ENCODE results near the gene IGF1R. TPM values are rescaled to one million over a fixed set of nuclear protein-coding genes. Genes with fewer than 3 reads are reported as not detected.

IGF1R gene
- total and polyA plus RNA-seq, 2 of the 13 experiments (the other 11 are each of a cell fraction or from before 2014, with no cell fraction given): 15.9 to 18.4 TPM

- H3K9me3 ChIP-seq (ENCODE audit: low read length): no peaks in the 10 kb centered on the region
- WGBS (ENCODE audit: low lambda C conversion rate): 98% methylated on average over 15 of the region's 16 CpGs
- H3K36me3 ChIP-seq (replicated peaks in 1 of 2; ENCODE audit: control insufficient read depth in 1 of 2, insufficient read depth in 2 of 2, low read length in 2 of 2): peaks cover 31 to 67% of the 10 kb centered on the region in 2 experiments
- ChIA-PET POLR2A (no interaction called here), CTCF (ENCODE audit: low intra/inter-chr PET ratio, low total read pairs) (no interaction called here)
- intact Hi-C loops (cut with micrococcal nuclease; ENCODE audit: unreplicated experiment): no loop called here
- H3K27me3 ChIP-seq (ENCODE audit: control insufficient read depth in 1 of 2, insufficient read depth in 2 of 2, low read length in 2 of 2): no peaks in the 10 kb centered on the region
- no peaks in the 10 kb centered on the region for H3K79me2 ChIP-seq (ENCODE audit: insufficient read depth, low read length)
- FAIRE-seq: no peak
- ATAC-seq: no peak
- no peak overlapping the region for H3K4me3 ChIP-seq (replicated peaks in 1 of 3; ENCODE audit: insufficient read depth in 1 of 3, low read depth in 2 of 3, low read length in 3 of 3)
- peaks cover 19% of the 10 kb centered on the region for H3K4me1 ChIP-seq (ENCODE audit: insufficient read depth, low read length)
- no peak for TF ChIP-seq ZNF75D (CRISPR knock-in tag; IDR thresholded peaks at IDR 0.05; ENCODE audit: borderline replicate concordance)
- H3K27ac ChIP-seq (ENCODE audit: extremely low read length, insufficient read depth, low read length): no peak overlapping the region
- in situ Hi-C loops (cut with HindIII; ENCODE audit: extremely low pct_ligation_motif_present, low pct_unique_long_range_greater_than_20kb): no loop called here
- no peak overlapping the region for H3K4me2 ChIP-seq (ENCODE audit: low read depth, low read length)
- H2AFZ ChIP-seq (ENCODE audit: low read length): no peak overlapping the region
- no peaks in the 10 kb centered on the region for H4K20me1 ChIP-seq (ENCODE audit: insufficient read depth, low read length)
- BruUV-seq (replicated peaks): no TSS peak
- no peak for DNase-seq (ENCODE audit: low spot score)
- H3K9ac ChIP-seq (ENCODE audit: insufficient read depth, low read depth, low read length): no peak overlapping the region
These were observed 305.6 kb downstream of the IGF1R start for GRCh38 chr15:98953968-98954367.

DNA sequence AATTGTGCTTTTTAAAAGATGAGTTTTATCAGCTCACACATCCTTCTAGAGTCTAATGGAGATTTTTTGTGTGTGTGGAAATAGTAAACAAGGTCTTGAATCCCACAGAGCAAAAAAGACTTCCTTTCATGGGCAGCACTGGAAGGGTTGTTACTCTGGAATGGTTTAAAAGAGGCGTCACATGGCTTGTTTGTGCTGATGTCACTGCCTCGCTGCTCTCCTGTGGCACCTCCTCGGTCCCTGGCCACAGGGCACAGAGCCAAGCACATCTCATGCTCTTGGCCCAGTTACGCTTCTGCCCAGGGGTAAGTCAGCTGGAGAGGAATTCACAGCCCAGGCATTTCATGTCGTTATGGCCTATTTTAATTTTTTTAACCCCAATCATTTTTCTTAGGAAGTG, 306.1 kb downstream of the IGF1R start:
- no peak for DNase-seq (ENCODE audit: low spot score)
- Histone ChIP-seq H3K4me3 (replicated peaks in 1 of 3; ENCODE audit: insufficient read depth in 1 of 3, low read depth in 2 of 3, low read length in 3 of 3) (no peak overlapping the region), H3K9ac (ENCODE audit: insufficient read depth, low read depth, low read length) (no peak overlapping the region), H4K20me1 (ENCODE audit: insufficient read depth, low read length) (no peaks in the 10 kb centered on the region), H3K79me2 (ENCODE audit: insufficient read depth, low read length) (no peaks in the 10 kb centered on the region), H3K9me3 (ENCODE audit: low read length) (no peaks in the 10 kb centered on the region), H3K4me2 (ENCODE audit: low read depth, low read length) (no peak overlapping the region), H3K36me3 (replicated peaks in 1 of 2; ENCODE audit: control insufficient read depth in 1 of 2, insufficient read depth in 2 of 2, low read length in 2 of 2) (peaks cover 33 to 67% of the 10 kb centered on the region in 2 experiments), H3K27ac (ENCODE audit: extremely low read length, insufficient read depth, low read length) (no peak overlapping the region), H3K4me1 (ENCODE audit: insufficient read depth, low read length) (peaks cover 19% of the 10 kb centered on the region), H2AFZ (ENCODE audit: low read length) (no peak overlapping the region), H3K27me3 (ENCODE audit: control insufficient read depth in 1 of 2, insufficient read depth in 2 of 2, low read length in 2 of 2) (no peaks in the 10 kb centered on the region)
- FAIRE-seq: no peak
- intact Hi-C loops (cut with micrococcal nuclease; ENCODE audit: unreplicated experiment): no loop called here
- in situ Hi-C loops (cut with HindIII; ENCODE audit: extremely low pct_ligation_motif_present, low pct_unique_long_range_greater_than_20kb): no loop called here
- ATAC-seq: no peak
- CTCF ChIA-PET (ENCODE audit: low intra/inter-chr PET ratio, low total read pairs): no interaction called here
- POLR2A ChIA-PET: no interaction called here
- no TSS peak for BruUV-seq (replicated peaks)
- WGBS (ENCODE audit: low lambda C conversion rate): 100% methylated on average over 5 of the region's 5 CpGs
- no peak for TF ChIP-seq KDM1A (CRISPR knock-in tag; IDR thresholded peaks at IDR 0.05)
- no peak for TF ChIP-seq ARHGAP35 (CRISPR knock-in tag; IDR thresholded peaks at IDR 0.05; ENCODE audit: borderline replicate concordance)
- no peak for TF ChIP-seq PAF1 (CRISPR knock-in tag; IDR thresholded peaks at IDR 0.05)
- TF ChIP-seq ZMYM3 (CRISPR knock-in tag; IDR thresholded peaks at IDR 0.05): no peak
- TF ChIP-seq HIC2 (CRISPR knock-in tag; IDR thresholded peaks at IDR 0.05; ENCODE audit: low read depth): no peak
- TF ChIP-seq ZNF317 (CRISPR knock-in tag; IDR thresholded peaks at IDR 0.05): no peak
- TF ChIP-seq, protein P1, sequence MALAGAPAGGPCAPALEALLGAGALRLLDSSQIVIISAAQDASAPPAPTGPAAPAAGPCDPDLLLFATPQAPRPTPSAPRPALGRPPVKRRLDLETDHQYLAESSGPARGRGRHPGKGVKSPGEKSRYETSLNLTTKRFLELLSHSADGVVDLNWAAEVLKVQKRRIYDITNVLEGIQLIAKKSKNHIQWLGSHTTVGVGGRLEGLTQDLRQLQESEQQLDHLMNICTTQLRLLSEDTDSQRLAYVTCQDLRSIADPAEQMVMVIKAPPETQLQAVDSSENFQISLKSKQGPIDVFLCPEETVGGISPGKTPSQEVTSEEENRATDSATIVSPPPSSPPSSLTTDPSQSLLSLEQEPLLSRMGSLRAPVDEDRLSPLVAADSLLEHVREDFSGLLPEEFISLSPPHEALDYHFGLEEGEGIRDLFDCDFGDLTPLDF (CRISPR knock-in tag; IDR thresholded peaks at IDR 0.05): no peak
- no peak for TF ChIP-seq AKAP8 (CRISPR knock-in tag; IDR thresholded peaks at IDR 0.05)
- no peak for TF ChIP-seq ZNF3 (CRISPR knock-in tag; IDR thresholded peaks at IDR 0.05)
- no peak for TF ChIP-seq ZNF530 (CRISPR knock-in tag; IDR thresholded peaks at IDR 0.05; ENCODE audit: low read depth)
- no peak for TF ChIP-seq ZNF747 (CRISPR knock-in tag; IDR thresholded peaks at IDR 0.05; ENCODE audit: borderline replicate concordance)
- no peak for TF ChIP-seq ZNF850 (CRISPR knock-in tag; conservative IDR thresholded peaks at IDR 0.05)
- TF ChIP-seq RARA (CRISPR knock-in tag; IDR thresholded peaks at IDR 0.05): no peak
- TF ChIP-seq ZNF354B (CRISPR knock-in tag; IDR thresholded peaks at IDR 0.05): no peak
- TF ChIP-seq ARNT2 (CRISPR knock-in tag; IDR thresholded peaks at IDR 0.05; ENCODE audit: low read depth): no peak
- no peak for TF ChIP-seq MTA1 (CRISPR knock-in tag; IDR thresholded peaks at IDR 0.05; ENCODE audit: borderline replicate concordance)
- no peak for TF ChIP-seq ZBTB38 (CRISPR knock-in tag; IDR thresholded peaks at IDR 0.05)
- no peak for TF ChIP-seq MXI1 (IDR thresholded peaks at IDR 0.05; ENCODE audit: borderline replicate concordance, low read depth, low read length)
- no peak for TF ChIP-seq ERF (CRISPR knock-in tag; IDR thresholded peaks at IDR 0.05)
